OCI-LY1 (cell line): ENCODE measurements around the gene SLC12A4.

ENCODE experiments used
- CTCF ChIP-seq: fragments of 200-600 bp; sonication (generic), shearing (Covaris generic); IDR thresholded peaks from 2 replicates; pipeline ENCODE4 v1.5.1; 2017; ENCODE audit warnings: mild to moderate bottlenecking, antibody characterized with exemption, low read length, moderate library complexity, mixed read lengths
- EZH2 ChIP-seq: fragments of 200-600 bp; sonication (generic), shearing (Covaris generic); IDR thresholded peaks from 2 replicates; pipeline ENCODE4 v1.8.0; 2017; ENCODE audit warnings: borderline replicate concordance, mixed run types, mild to moderate bottlenecking, antibody characterized with exemption, low read length, moderate library complexity, mixed read lengths

GRCh38 chr16:67942510-67943255 lies 25.8 kb downstream of the SLC12A4 start:
- TF ChIP-seq CTCF (no peak), EZH2 (no peak)
